VCaP (cell line): ENCODE data around the gene SMIM38.
"Not testable (repeated sequence)": the region's sequence is repeated elsewhere in the genome, so short reads cannot be mapped to it uniquely, and the experiment has no call there.

Experiments
- H3K27ac ChIP-seq: fragments of 450-650 bp; 2 replicates; pipeline ENCODE4 v1.5.1; 2017
- CTCF ChIP-seq: fragments of 450-650 bp; conservative IDR thresholded peaks from 2 replicates; pipeline ENCODE4 v1.5.1; 2017; ENCODE audit warnings: mild to moderate bottlenecking, moderate library complexity

The SMIM38 gene

GRCh38 chr11:69136471-69136870 lies 19.3 kb upstream of the SMIM38 start:
- no peak overlapping the region for H3K27ac ChIP-seq
- no peak for TF ChIP-seq CTCF

DNA sequence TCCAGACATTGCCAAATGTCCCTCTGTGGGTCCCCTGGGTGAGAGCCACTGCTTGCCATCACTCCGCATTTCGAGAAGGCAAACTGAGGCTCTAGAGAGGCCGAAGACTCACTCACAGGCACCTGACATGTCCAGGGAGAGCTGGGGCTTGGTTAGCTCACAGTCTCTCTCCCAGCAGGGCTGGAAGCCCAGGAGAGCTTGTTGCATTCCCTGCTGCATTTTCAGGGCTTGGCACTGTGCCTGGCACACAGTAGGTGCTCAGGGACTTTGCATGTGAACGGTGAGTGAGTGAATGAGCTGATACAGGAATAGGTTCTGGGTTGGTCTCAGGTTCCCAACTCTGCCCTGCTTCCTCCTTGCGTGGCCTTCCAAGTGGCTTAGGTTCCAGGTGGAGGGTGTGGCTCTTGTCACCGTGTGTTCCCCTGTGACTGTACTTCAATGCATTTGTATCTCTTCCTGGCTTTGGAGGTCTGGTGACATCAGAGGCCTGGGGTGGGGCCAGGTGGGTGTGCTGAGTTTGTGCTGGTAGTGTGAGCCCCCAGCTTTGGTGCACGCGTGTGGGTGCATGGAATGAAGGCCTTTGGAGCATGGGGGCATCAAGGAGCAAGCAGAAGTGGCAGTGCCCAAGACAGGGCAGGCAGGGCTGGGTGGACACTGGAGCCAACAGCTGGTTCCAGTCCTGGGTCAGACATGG lies 18.4 kb upstream of the SMIM38 start:
- H3K27ac ChIP-seq, result no peak overlapping the region
- TF ChIP-seq CTCF, result no peak

DNA sequence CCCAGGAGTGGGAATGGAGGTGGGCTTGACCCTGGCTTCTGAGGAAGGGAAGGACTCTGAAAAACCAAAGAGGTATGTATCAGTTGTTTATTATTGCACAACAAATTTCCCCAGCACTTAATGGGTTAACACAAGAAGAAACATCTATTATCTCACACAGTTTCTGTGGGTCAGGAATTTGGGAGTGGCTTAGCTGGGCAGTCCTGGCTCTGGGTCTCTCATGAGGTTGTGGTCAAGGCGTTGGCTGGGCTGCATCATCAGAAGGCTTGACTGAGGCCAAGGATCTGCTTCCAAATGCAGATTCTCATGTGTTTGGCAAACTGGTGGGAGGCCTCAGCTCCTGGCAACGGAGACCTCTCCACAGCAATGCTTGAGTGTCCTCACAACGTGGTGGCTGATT lies 17.5 kb upstream of the SMIM38 start:
- no peak for TF ChIP-seq CTCF
- H3K27ac ChIP-seq, result no peak overlapping the region

- H3K27ac ChIP-seq, result not testable (repeated sequence)
Observed at GRCh38 chr11:69140161-69140560, 15.6 kb upstream of the SMIM38 start.

GRCh38 chr11:69140635-69141034 lies 15.1 kb upstream of the SMIM38 start:
- no peak overlapping the region for H3K27ac ChIP-seq
- TF ChIP-seq CTCF, result no peak

DNA sequence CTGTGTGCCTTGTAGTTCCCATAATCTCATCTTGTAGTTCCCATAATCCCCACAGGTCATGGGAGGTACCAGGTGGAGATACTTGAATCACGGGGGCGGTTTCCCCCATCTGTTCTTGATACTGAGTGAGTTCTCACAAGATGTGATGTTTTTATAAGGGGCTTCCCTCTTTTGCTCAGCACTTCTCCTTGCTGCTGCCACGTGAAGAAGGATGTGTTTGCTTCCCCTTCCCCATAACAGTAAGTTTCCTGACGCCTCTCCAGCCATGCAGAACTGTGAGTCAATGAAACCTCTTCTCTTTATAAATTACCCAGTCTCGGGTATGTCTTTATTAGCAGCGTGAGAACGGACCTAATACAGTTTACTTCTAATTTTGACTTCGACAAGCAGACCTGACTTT lies 14.0 kb upstream of the SMIM38 start:
- H3K27ac ChIP-seq, result no peak overlapping the region
- TF ChIP-seq CTCF, result no peak

GRCh38 chr11:69142895-69143294 lies 12.8 kb upstream of the SMIM38 start:
- no peak for TF ChIP-seq CTCF
- H3K27ac ChIP-seq, result no peak overlapping the region

- TF ChIP-seq CTCF, result no peak
- H3K27ac ChIP-seq, result no peak overlapping the region
Observed at GRCh38 chr11:69144316-69145049, 11.3 kb upstream of the SMIM38 start.
